K562 (cell line): ENCODE data around the gene BCL7C. TPM values are rescaled to one million over a fixed set of nuclear protein-coding genes. Genes with fewer than 3 reads are reported as not detected.
A peak's percentile ranks its signal among the peaks of the same experiment; 100 is the strongest.

Source experiments
- ARID2 ChIP-seq: fragments of 450-650 bp; IDR thresholded peaks from 2 replicates; pipeline ENCODE4 v1.6.1; 2017; ENCODE audit warnings: antibody characterized with exemption, mild to moderate bottlenecking
- ARNT ChIP-seq, 2 experiments: fragments of 450-650 bp; IDR thresholded peaks; 2 replicates each; pipeline ENCODE4 v1.6.1; 2016; ENCODE audit warnings: mild to moderate bottlenecking in 1 of 2
- CCAR2 ChIP-seq: fragments of 200-400 bp; formaldehyde crosslinking; IDR thresholded peaks from 2 replicates; pipeline ENCODE4 v1.6.1; 2017; ENCODE audit warnings: mild to moderate bottlenecking, low read depth, low read length
- COPS2 ChIP-seq: fragments of 450-650 bp; conservative IDR thresholded peaks from 2 replicates; pipeline ENCODE4 v1.6.1; 2016; ENCODE audit warnings: mild to moderate bottlenecking, moderate library complexity
- CREB3 ChIP-seq: fragments of 450-650 bp; conservative IDR thresholded peaks from 2 replicates; pipeline ENCODE4 v1.6.1; 2016; ENCODE audit warnings: missing genetic modification characterization, low read depth, mild to moderate bottlenecking, missing compliant biosample characterization, moderate library complexity
- DDX20 ChIP-seq: fragments of 450-650 bp; IDR thresholded peaks from 2 replicates; pipeline ENCODE4 v1.6.1; 2016; ENCODE audit warnings: missing genetic modification characterization, low read depth, mild to moderate bottlenecking, missing compliant biosample characterization, moderate library complexity
- ELF1 ChIP-seq: fragments of 200-800 bp; sonication (Bioruptor generic); IDR thresholded peaks from 2 replicates; pipeline ENCODE4 v1.6.1; 2016; ENCODE audit warnings: missing genetic modification characterization, missing compliant biosample characterization
- FOXK2 ChIP-seq, 2 experiments: fragments of 450-650 bp; IDR thresholded peaks in 1 of 2; conservative IDR thresholded peaks in 1 of 2; 2 replicates each; pipeline ENCODE4 v1.6.1; 2016; ENCODE audit warnings: low read depth in 2 of 2, mild to moderate bottlenecking in 1 of 2
- KLF16 ChIP-seq: IDR thresholded peaks from 2 replicates; pipeline ENCODE4 v1.6.1; 2016; ENCODE audit warnings: antibody characterized with exemption
- LARP7 ChIP-seq: fragments of 450-650 bp; IDR thresholded peaks from 2 replicates; pipeline ENCODE4 v1.6.1; 2016
- MAZ ChIP-seq, 2 experiments: fragments of 450-650 bp in 1 of 2; sonication (generic) in 1 of 2; formaldehyde crosslinking; IDR thresholded peaks in 1 of 2; conservative IDR thresholded peaks in 1 of 2; 2 replicates each; pipeline versions ENCODE4 v1.4.0 to v1.5.0; 2020; ENCODE audit warnings: mild to moderate bottlenecking in 1 of 2, missing genetic modification reagents in 1 of 2
- MCM5 ChIP-seq: fragments of 450-650 bp; IDR thresholded peaks from 2 replicates; pipeline ENCODE4 v1.6.1; 2016; ENCODE audit warnings: low read depth
- REST ChIP-seq, 2 experiments: fragments of 450-650 bp; formaldehyde crosslinking in 1 of 2; IDR thresholded peaks; 2 replicates each; pipeline versions ENCODE4 v1.4.0 to v1.6.1; 2014 to 2020; ENCODE audit warnings: mild to moderate bottlenecking in 2 of 2, borderline replicate concordance in 1 of 2, low read depth in 1 of 2
- SMC3 ChIP-seq: conservative IDR thresholded peaks from 2 replicates; pipeline ENCODE4 v1.6.1; 2011; ENCODE audit warnings: low read depth, low read length, improper control_type of control experiment; ENCODE audit not compliant: insufficient read depth
- STAG1 ChIP-seq: sonication (generic); formaldehyde crosslinking; IDR thresholded peaks from 2 replicates; pipeline ENCODE4 v1.5.0; 2020; ENCODE audit warnings: missing genetic modification reagents, borderline replicate concordance
- TBP ChIP-seq: optimal IDR thresholded peaks from 2 replicates; pipeline ENCODE3; 2011; ENCODE audit warnings: low read depth, low read length, improper control_type of control experiment
- WHSC1 ChIP-seq: IDR thresholded peaks from one replicate; pipeline ENCODE4 v1.6.1; 2012; ENCODE audit warnings: low read length, control low read depth, inconsistent platforms
- polyA plus RNA-seq, 8 experiments: library from polyadenylated mRNA; depleted of rRNA in 4 of 8; stranded (reverse) in 5 of 8; unstranded in 3 of 8; fragments of >200 nt; fragmentation: Nextera tagmentation in 2 of 8; fragmentation: Illumina TruSeq in 1 of 8; extraction: Ambion mirVana in 2 of 8; extraction: Trizol in 1 of 8; gene quantifications; 2 replicates each; pipeline versions ENCODE4 v1.2.1 to v1.2.3, GENCODE V29; 2011 to 2014; ENCODE audit warnings: inconsistent platforms in 1 of 8, missing spikeins in 1 of 8
- total RNA-seq, 7 experiments: library from RNA; depleted of rRNA in 6 of 7; stranded (reverse); fragments of >200 nt in 6 of 7; fragmentation: Illumina TruSeq in 2 of 7; extraction: Trizol in 2 of 7; gene quantifications; 2 replicates each; pipeline versions ENCODE4 v1.2.1 to v1.2.3, GENCODE V29; 2011 to 2021; ENCODE audit warnings: low replicate concordance in 1 of 7

Gene BCL7C
- total and polyA plus RNA-seq, 9 of the 15 experiments (the other 6 are each of a cell fraction or from before 2014, with no cell fraction given), result 1.7 to 85.8 (median 19.6) TPM

GRCh38 chr16:30844671-30845449 lies 49.0 kb downstream of the BCL7C start (continued):
- TF ChIP-seq SMC3 (peak; percentile 91), MCM5 (no peak), WHSC1 (no peak), CCAR2 (no peak), MAZ (CRISPR knock-in tag; conservative IDR thresholded peaks at IDR 0.05 in 1 of 2, IDR thresholded peaks at IDR 0.05 in 1 of 2) (peak in 1 of 2 experiments; percentile 84; a peak in 2 of 4 replicates), LARP7 (no peak), TBP (peak; percentile 31), COPS2 (no peak), ELF1 (tag) (peak; percentile 91), DDX20 (tag) (no peak), FOXK2 (conservative IDR thresholded peaks at IDR 0.05 in 1 of 2, IDR thresholded peaks at IDR 0.05 in 1 of 2; ENCODE audit: low read depth in 2 of 2) (peak in 1 of 2 experiments; percentile 32; a peak in 1 of 4 replicates), ARNT (IDR thresholded peaks at IDR 0.05) (no peak), CREB3 (peak; percentile 61; the same call in 1 of the 2 replicates), KLF16 (peak; percentile 41; the same call in 1 of the 2 replicates), ARID2 (peak; percentile 60; the same call in 1 of the 2 replicates), STAG1 (CRISPR knock-in tag) (no peak; the same call in 1 of the 2 replicates), REST (IDR thresholded peaks at IDR 0.05; ENCODE audit: borderline replicate concordance) (peak; percentile 92), REST (CRISPR knock-in tag; IDR thresholded peaks at IDR 0.05; ENCODE audit: low read depth) (no peak)
